CD1c-positive myeloid dendritic cell (primary cell): ENCODE results near the gene ZNF195.
"Not testable (repeated sequence)": the region's sequence is repeated elsewhere in the genome, so short reads cannot be mapped to it uniquely, and the experiment has no call there.

Source experiments
- DNase-seq: peaks from one replicate; pipeline ENCODE4 v3.0.0-alpha.2; 2016; ENCODE audit errors: extremely low spot score

The ZNF195 gene

GRCh38 chr11:3347127-3347526 lies 31.8 kb downstream of the ZNF195 start:
- no peak for DNase-seq

GRCh38 chr11:3346587-3346986 lies 32.4 kb downstream of the ZNF195 start:
- no peak for DNase-seq

GRCh38 chr11:3345736-3346135 lies 33.2 kb downstream of the ZNF195 start:
- DNase-seq, result no peak

- DNase-seq, result no peak
Observed at GRCh38 chr11:3344327-3345174, 34.4 kb downstream of the ZNF195 start.

- no peak for DNase-seq
Observed at GRCh38 chr11:3342709-3343108, 36.2 kb downstream of the ZNF195 start.

- peak; percentile 72 for DNase-seq
Observed at GRCh38 chr11:3341298-3341697, 37.6 kb downstream of the ZNF195 start.

- no peak for DNase-seq
Observed at GRCh38 chr11:3340025-3340424, 38.9 kb downstream of the ZNF195 start.

GRCh38 chr11:3339340-3339624 lies 39.7 kb downstream of the ZNF195 start:
- DNase-seq, result no peak

- no peak for DNase-seq
Observed at GRCh38 chr11:3338569-3339339, 40.2 kb downstream of the ZNF195 start.

- DNase-seq, result not testable (repeated sequence)
Observed at GRCh38 chr11:3336420-3336819, 42.5 kb downstream of the ZNF195 start.

- DNase-seq, result not testable (repeated sequence)
Observed at GRCh38 chr11:3333157-3333556, 45.8 kb downstream of the ZNF195 start.

- DNase-seq, result not testable (repeated sequence)
Observed at GRCh38 chr11:3331078-3331477, 47.9 kb downstream of the ZNF195 start.

GRCh38 chr11:3330064-3330463 lies 48.9 kb downstream of the ZNF195 start:
- not testable (repeated sequence) for DNase-seq

- DNase-seq, result not testable (repeated sequence)
Observed at GRCh38 chr11:3328503-3328902, 50.4 kb downstream of the ZNF195 start.

- not testable (repeated sequence) for DNase-seq
Observed at GRCh38 chr11:3326450-3326849, 52.5 kb downstream of the ZNF195 start.

GRCh38 chr11:3324724-3325123 lies 54.2 kb downstream of the ZNF195 start:
- DNase-seq, result not testable (repeated sequence)
